GM21825 (cell line): ENCODE measurements around the gene CCDC195.
"Not testable (repeated sequence)": the region's sequence is repeated elsewhere in the genome, so short reads cannot be mapped to it uniquely, and the experiment has no call there.

Source experiments
- ATAC-seq: cut with Tn5 transposase; IDR thresholded peaks from one replicate; pipeline ENCODE4 v1.9.1; 2021; ENCODE audit warnings: mild to moderate bottlenecking, moderate library complexity; ENCODE audit not compliant: unreplicated experiment

The CCDC195 gene

GRCh38 chr2:224691563-224691962 is 24.6 kb downstream of the CCDC195 start:
- no peak for ATAC-seq

DNA sequence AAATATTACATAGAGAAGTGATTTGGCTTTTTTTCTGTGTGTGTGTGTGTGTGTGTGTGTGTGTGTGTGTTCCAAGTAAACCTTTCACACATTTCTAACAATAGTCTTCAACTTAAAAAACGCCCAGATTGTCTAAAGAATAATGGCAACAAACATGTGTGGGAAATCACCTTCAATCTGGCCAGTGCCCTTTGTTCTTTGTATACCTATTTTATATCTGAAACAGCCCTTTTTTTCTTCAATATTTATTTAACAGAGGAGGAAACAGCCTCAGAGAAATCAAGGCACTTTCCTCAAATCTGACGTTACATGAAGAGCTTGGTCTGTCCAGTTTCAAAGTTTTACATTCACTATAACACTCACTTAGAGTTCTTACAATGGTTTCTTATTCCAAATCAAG is 25.3 kb downstream of the CCDC195 start:
- no peak for ATAC-seq

DNA sequence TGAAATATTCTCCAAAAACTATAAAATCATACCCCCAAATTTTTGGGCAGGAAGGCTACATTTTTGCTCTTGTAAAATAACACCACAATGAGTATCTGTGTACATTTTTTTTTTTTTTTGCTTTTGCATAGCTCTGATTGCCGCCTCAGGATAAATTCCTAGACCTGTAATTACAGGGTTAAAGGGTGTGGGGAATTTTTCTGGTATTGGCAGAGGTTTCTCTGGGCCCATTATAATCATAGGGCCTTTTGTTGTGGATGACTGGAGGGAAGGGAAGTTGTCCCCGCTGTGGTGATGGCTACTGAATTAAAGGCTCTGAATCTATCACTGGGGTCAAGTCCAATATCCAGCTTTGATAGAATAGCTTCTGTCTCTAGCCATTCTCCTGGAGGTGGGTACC is 26.6 kb downstream of the CCDC195 start:
- ATAC-seq = no peak

GRCh38 chr2:224688997-224689396 is 27.2 kb downstream of the CCDC195 start:
- no peak for ATAC-seq

- no peak for ATAC-seq
These were observed 29.0 kb downstream of the CCDC195 start for GRCh38 chr2:224687156-224687555.

- no peak for ATAC-seq
These were observed 31.0 kb downstream of the CCDC195 start for GRCh38 chr2:224685121-224685520.

- ATAC-seq = no peak
These were observed 34.0 kb downstream of the CCDC195 start for GRCh38 chr2:224682134-224682533.

DNA sequence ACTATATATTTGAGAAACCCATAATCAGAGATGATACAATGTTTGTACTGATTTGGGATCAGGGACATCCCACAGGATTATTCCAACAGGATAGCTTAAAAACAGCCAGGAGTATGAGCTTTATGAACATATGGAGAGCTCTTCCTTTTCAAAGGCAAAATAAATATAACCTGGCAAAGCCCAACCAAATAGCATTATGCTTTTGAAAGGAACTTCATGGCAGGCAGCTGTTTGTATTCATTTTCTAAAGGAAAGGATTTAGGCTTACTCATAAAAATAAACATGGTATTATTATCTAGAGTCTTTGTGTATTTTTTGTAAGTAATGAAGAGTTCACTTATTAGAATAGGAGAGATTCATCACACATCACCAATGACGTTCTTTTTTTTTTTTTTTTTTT is 44.4 kb downstream of the CCDC195 start:
- no peak for ATAC-seq

DNA sequence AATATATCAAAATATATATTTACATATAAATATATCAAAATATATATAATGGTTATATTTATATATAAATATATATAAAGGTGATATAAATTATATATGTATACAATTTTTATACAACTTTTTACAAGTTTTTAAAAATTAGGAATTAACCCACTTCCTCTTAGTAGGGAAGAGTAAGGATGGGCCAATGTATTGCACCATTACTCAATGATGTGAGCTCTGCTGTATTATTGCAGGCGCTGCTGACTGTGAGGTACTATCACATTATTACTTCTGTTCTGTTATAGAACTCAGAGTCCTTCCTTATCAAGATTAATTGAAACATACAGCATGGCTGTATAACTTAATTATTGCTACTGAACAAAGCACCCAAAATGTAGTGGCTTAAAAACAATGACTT is 46.0 kb downstream of the CCDC195 start:
- ATAC-seq = no peak

GRCh38 chr2:224669449-224669848 is 46.7 kb downstream of the CCDC195 start:
- ATAC-seq = no peak

DNA sequence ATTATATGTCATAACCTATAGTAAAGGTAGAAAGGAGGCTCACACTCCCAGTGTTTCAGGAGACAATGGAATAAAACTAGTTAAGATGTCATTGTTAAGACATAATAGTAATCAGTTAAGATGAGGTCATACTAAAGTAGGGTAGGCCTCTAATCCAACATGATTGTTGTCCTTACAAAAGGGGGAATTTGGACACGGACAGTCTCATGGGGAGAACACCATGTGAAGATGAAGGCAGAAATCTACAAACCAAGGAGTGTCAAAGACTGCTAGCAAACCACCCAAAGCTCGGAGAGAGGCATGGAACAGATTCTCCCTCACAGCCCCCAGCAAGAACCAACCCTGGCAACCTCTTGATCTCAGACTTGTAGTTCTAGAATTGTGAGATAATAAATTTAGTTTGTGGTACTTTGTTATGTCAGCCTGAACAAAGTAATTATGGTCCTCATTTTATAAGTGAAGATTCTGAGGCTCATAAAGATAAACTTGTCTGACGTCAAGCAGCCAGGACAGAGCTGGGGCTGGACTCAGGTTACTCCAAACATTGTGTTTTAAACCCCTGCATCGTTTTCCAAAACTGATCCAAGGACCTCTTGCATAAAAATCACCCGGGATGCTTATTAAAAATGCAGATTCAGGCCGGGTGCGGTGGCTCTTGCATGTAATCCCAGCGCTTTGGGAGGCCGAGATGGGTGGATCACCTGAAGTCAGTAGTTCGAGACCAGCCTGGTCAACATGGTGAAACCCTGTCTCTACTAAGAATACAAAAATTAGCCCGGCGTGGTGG is 47.8 kb downstream of the CCDC195 start:
- no peak for ATAC-seq

GRCh38 chr2:224666951-224667553 is 49.1 kb downstream of the CCDC195 start:
- ATAC-seq = peak; percentile 98

- ATAC-seq = not testable (repeated sequence)
These were observed 52.8 kb downstream of the CCDC195 start for GRCh38 chr2:224663322-224663721.

DNA sequence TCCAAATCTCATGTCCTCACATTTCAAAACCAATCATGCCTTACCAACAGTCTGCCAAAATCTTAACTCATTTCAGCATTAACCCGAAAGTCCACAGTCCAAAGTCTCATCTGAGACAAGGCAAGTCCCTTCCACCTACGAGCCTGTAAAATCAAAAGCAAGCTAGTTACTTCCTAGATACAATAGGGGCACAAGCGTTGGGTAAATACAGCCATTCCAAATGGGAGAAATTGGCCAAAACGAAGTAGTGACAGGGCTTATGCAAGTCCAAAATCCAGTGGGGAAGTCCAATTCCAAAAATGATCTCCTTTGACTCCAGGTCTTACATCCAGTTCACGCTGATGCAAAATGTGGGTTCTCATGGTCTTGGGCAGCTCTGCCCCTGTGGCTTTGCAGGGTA is 54.5 kb downstream of the CCDC195 start:
- ATAC-seq = not testable (repeated sequence)

GRCh38 chr2:224659714-224660113 is 56.5 kb downstream of the CCDC195 start:
- no peak for ATAC-seq

DNA sequence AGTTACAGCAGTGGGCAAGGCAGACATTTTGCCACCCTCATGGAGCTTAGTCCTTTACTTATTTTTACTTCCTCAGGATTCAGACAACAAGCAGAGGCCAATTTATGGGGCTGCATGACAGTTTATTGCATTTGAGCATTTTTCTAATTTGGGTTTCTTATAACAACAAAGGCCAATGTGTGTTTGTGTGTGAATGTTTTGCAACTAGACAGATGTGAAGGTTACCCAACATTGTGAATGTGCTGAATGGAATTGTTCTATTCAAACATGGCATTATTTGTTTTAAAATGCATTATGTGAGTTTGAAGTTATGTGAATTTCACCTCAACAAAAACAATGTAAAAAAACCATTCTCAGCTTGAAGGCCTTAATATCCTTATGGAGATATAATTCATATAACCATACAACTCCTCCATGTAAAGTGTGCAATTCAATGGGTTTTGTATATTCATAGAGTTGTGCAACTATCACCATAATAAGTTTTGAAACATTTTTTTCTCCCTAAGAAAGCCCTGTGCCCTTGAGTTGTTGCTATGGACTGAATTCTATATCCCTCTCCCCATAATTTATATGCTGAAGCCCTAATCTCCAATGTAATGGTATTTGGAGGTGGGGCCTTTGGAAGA is 57.3 kb downstream of the CCDC195 start:
- no peak for ATAC-seq

DNA sequence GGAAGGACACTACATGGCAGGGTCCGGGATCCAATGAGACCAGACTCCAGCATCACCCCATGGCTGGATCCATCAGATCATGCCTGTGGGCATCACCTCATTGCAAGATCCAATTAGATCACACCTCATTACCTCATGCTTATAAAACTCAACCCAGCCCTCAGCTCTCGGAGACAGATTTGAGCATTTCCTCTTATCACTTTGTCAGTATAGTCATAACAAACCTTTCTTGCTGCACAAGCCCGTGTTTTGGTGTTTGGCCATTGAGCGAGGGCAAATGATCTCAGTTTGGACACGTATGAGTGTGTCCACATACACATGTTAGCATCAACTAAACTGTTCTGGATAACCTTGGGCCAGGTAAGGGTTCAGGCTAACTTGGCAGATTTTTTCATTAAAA is 58.8 kb downstream of the CCDC195 start:
- ATAC-seq = no peak

DNA sequence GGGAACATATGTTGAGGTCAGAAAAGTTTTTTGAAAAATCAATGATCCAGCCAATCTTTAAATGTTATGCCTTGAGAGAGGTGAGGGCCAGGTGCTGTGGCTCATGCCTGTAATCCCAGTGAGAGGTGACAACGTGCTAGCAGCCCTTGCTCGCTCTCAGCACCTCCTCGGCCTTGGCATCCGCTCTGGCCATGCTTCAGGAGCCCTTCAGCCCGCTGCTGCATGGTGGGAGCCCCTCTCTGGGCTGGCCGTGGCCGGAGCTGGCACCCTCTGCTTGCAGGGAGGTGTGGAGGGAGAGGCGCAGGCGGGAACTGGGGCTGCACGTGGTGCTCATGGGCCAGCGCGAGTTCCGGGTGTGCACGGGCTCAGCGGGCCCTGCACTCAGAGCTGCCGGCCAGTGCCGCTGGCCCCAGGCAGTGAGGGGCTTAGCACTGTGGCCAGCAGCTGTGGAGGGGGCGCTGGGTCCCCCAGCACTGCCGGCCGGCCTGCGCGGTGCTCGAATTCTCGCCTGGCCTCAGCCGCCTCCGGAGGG is 61.1 kb downstream of the CCDC195 start:
- ATAC-seq = no peak
